ENCODE results near the gene CCL14.

- TF ChIP-seq, protein P1, sequence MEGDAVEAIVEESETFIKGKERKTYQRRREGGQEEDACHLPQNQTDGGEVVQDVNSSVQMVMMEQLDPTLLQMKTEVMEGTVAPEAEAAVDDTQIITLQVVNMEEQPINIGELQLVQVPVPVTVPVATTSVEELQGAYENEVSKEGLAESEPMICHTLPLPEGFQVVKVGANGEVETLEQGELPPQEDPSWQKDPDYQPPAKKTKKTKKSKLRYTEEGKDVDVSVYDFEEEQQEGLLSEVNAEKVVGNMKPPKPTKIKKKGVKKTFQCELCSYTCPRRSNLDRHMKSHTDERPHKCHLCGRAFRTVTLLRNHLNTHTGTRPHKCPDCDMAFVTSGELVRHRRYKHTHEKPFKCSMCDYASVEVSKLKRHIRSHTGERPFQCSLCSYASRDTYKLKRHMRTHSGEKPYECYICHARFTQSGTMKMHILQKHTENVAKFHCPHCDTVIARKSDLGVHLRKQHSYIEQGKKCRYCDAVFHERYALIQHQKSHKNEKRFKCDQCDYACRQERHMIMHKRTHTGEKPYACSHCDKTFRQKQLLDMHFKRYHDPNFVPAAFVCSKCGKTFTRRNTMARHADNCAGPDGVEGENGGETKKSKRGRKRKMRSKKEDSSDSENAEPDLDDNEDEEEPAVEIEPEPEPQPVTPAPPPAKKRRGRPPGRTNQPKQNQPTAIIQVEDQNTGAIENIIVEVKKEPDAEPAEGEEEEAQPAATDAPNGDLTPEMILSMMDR (IDR thresholded peaks at IDR 0.05; ENCODE audit: low read depth, low read length), result no peak
- TF ChIP-seq POLR2A (IDR thresholded peaks at IDR 0.05; ENCODE audit: extremely low read depth, insufficient read length), result no peak
Observed at GRCh38 chr17:35936063-35936462, 50.5 kb downstream of the CCL14 start.

Data from NB4 (cell line).